ENCODE data around the gene LNPK. TPM values are rescaled to one million over a fixed set of nuclear protein-coding genes. Genes with fewer than 3 reads are reported as not detected.
"Not testable (repeated sequence)": the region's sequence is repeated elsewhere in the genome, so short reads cannot be mapped to it uniquely, and the experiment has no call there.

Gene LNPK
- polyA plus RNA-seq, 3 donors: 8.1 to 15.3 (median 11.7) TPM

DNA sequence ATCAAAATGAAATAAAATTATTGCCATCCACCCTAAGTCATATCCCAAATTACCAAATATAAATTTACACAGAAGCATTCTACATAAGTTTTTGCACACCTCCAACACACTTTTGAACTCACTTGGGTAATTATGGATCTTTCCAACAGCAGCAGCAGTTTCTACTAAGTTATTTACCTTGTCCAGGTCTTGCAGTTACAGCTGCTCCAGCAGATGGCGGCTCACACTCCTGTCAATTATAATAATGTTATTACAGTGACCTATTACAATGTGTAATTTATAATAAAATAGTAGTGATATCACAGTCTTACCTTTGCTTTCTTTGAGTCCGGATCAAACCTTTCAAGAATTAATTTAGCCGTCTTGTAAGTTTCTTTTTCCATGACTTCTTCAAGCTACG is 37.9 kb downstream of the LNPK start:
- intact Hi-C loops (cut with micrococcal nuclease): no loop called here
- no peaks in the 10 kb centered on the region for H3K4me1 Mint-ChIP-seq
- TF ChIP-seq, protein P1, sequence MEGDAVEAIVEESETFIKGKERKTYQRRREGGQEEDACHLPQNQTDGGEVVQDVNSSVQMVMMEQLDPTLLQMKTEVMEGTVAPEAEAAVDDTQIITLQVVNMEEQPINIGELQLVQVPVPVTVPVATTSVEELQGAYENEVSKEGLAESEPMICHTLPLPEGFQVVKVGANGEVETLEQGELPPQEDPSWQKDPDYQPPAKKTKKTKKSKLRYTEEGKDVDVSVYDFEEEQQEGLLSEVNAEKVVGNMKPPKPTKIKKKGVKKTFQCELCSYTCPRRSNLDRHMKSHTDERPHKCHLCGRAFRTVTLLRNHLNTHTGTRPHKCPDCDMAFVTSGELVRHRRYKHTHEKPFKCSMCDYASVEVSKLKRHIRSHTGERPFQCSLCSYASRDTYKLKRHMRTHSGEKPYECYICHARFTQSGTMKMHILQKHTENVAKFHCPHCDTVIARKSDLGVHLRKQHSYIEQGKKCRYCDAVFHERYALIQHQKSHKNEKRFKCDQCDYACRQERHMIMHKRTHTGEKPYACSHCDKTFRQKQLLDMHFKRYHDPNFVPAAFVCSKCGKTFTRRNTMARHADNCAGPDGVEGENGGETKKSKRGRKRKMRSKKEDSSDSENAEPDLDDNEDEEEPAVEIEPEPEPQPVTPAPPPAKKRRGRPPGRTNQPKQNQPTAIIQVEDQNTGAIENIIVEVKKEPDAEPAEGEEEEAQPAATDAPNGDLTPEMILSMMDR (IDR thresholded peaks at IDR 0.05): no peak
- no peak overlapping the region for H2AFZ ChIP-seq (ENCODE audit: insufficient read depth, low read depth, low read length, poor library complexity, severe bottlenecking)
- H3K27ac Mint-ChIP-seq: no peak overlapping the region
- H3K4me3 ChIP-seq (replicated peaks in 1 of 3; ENCODE audit: low read depth in 2 of 3, low read length in 3 of 3): no peak overlapping the region
- H3K4me1 ChIP-seq (ENCODE audit: control insufficient read depth in 1 of 2, insufficient read depth in 2 of 2, low read length in 2 of 2): no peaks in the 10 kb centered on the region
- no peaks in the 10 kb centered on the region for H3K27me3 Mint-ChIP-seq (ENCODE audit: low read depth in 3 of 3)
- DNase-seq: no peak
- no peak overlapping the region for H3K9ac ChIP-seq (ENCODE audit: insufficient read depth, low read length, poor library complexity, severe bottlenecking)
- H3K9me3 ChIP-seq (replicated peaks in 1 of 2; ENCODE audit: control insufficient read depth in 1 of 2, insufficient read depth in 1 of 2, low read length in 2 of 2): no peaks in the 10 kb centered on the region
- H3K27ac ChIP-seq (ENCODE audit: low read depth in 1 of 2, low read length in 2 of 2): no peak overlapping the region
- H3K36me3 ChIP-seq (replicated peaks in 1 of 2; ENCODE audit: control insufficient read depth in 1 of 2, insufficient read depth in 2 of 2, low read length in 2 of 2): peaks cover 2 to 19% of the 10 kb centered on the region in 2 donors
- no CpG with 5 or more reads among the region's 4 CpGs for WGBS (ENCODE audit: insufficient coverage)
- H3K4me2 ChIP-seq (replicated peaks; ENCODE audit: extremely low read depth, low read length, poor library complexity, severe bottlenecking): no peak overlapping the region
- peaks cover 6 to 17% (median 11%) of the 10 kb centered on the region in 7 donors for H3K9me3 Mint-ChIP-seq
- H4K20me1 ChIP-seq (ENCODE audit: insufficient read depth, low read length): no peaks in the 10 kb centered on the region
- H3K79me2 ChIP-seq (ENCODE audit: insufficient read depth, low read length): no peaks in the 10 kb centered on the region
- H3K36me3 Mint-ChIP-seq: peaks cover 46 to 56% of the 10 kb centered on the region in 2 donors
- H3K4me3 Mint-ChIP-seq: no peak overlapping the region
- H3K27me3 ChIP-seq (ENCODE audit: control insufficient read depth in 2 of 2, insufficient read depth in 2 of 2, low read length in 2 of 2): no peaks in the 10 kb centered on the region

DNA sequence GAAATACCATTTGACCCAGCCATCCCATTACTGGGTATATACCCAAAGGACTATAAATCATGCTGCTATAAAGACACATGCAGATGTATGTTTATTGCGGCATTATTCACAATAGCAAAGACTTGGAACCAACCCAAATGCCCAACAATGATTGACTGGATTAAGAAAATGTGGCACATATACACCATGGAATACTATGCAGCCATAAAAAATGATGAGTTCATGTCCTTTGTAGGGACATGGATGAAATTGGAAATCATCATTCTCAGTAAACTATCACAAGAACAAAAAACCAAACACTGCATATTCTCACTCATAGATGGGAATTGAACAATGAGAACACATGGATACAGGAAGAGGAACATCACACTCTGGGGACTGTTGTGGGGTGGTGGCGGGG is 38.9 kb downstream of the LNPK start:
- H3K36me3 ChIP-seq (replicated peaks in 1 of 2; ENCODE audit: control insufficient read depth in 1 of 2, insufficient read depth in 2 of 2, low read length in 2 of 2): peaks cover 0 to 27% of the 10 kb centered on the region in 2 donors
- intact Hi-C loops (cut with micrococcal nuclease): not testable (repeated sequence)

More for the DNA sequence above, 38.9 kb downstream of the LNPK start:
- not testable (repeated sequence) for H3K4me3 ChIP-seq (replicated peaks in 1 of 3; ENCODE audit: low read depth in 2 of 3, low read length in 3 of 3); H3K4me1 Mint-ChIP-seq; H3K27ac ChIP-seq (ENCODE audit: low read depth in 1 of 2, low read length in 2 of 2); H3K27ac Mint-ChIP-seq; H3K27me3 ChIP-seq (ENCODE audit: control insufficient read depth in 2 of 2, insufficient read depth in 2 of 2, low read length in 2 of 2); H3K27me3 Mint-ChIP-seq (ENCODE audit: low read depth in 3 of 3); H3K4me2 ChIP-seq (replicated peaks; ENCODE audit: extremely low read depth, low read length, poor library complexity, severe bottlenecking); H3K79me2 ChIP-seq (ENCODE audit: insufficient read depth, low read length); DNase-seq; H3K9me3 ChIP-seq (replicated peaks in 1 of 2; ENCODE audit: control insufficient read depth in 1 of 2, insufficient read depth in 1 of 2, low read length in 2 of 2); H3K4me3 Mint-ChIP-seq; H2AFZ ChIP-seq (ENCODE audit: insufficient read depth, low read depth, low read length, poor library complexity, severe bottlenecking); H3K9ac ChIP-seq (ENCODE audit: insufficient read depth, low read length, poor library complexity, severe bottlenecking); H4K20me1 ChIP-seq (ENCODE audit: insufficient read depth, low read length); H3K4me1 ChIP-seq (ENCODE audit: control insufficient read depth in 1 of 2, insufficient read depth in 2 of 2, low read length in 2 of 2)
- Mint-ChIP-seq H3K9me3 (peaks cover 6 to 17% (median 11%) of the 10 kb centered on the region in 7 donors), H3K36me3 (peaks cover 54 to 60% of the 10 kb centered on the region in 2 donors)
- WGBS (ENCODE audit: insufficient coverage): no CpG with 5 or more reads among the region's 2 CpGs

Measured in CD14-positive monocyte (primary cell).